ENCODE results near the gene ZC3H7B. TPM values are rescaled to one million over a fixed set of nuclear protein-coding genes. Genes with fewer than 3 reads are reported as not detected.

Gene ZC3H7B
- total RNA-seq, 4 donors from 2014 or later = 29.5 to 43.6 (median 35.7) TPM

DNA sequence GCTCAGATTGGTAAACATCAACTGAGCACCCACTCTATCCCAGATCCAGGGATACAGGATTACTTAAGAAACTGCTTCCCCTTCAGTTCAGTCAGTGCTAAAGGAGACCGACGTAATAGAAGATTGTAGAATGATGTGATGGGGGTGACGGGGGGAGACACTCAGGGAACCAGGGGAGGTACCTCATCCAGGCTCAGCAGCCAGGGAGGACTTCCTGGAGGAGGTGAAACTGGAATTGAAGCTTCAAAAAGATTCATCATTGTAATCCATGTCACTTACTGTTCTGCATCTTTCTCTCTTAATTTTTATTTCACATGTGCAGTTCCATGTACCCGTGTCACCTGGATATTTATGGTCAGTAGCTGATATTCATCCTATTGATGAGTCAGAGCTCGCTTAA lies 61.3 kb downstream of the ZC3H7B start:
- TF ChIP-seq POLR2A (IDR thresholded peaks at IDR 0.05) (no peak), EP300 (IDR thresholded peaks at IDR 0.05; ENCODE audit: low read depth) (no peak), POLR2AphosphoS5 (IDR thresholded peaks at IDR 0.05) (no peak)
- TF ChIP-seq, protein P1, sequence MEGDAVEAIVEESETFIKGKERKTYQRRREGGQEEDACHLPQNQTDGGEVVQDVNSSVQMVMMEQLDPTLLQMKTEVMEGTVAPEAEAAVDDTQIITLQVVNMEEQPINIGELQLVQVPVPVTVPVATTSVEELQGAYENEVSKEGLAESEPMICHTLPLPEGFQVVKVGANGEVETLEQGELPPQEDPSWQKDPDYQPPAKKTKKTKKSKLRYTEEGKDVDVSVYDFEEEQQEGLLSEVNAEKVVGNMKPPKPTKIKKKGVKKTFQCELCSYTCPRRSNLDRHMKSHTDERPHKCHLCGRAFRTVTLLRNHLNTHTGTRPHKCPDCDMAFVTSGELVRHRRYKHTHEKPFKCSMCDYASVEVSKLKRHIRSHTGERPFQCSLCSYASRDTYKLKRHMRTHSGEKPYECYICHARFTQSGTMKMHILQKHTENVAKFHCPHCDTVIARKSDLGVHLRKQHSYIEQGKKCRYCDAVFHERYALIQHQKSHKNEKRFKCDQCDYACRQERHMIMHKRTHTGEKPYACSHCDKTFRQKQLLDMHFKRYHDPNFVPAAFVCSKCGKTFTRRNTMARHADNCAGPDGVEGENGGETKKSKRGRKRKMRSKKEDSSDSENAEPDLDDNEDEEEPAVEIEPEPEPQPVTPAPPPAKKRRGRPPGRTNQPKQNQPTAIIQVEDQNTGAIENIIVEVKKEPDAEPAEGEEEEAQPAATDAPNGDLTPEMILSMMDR (IDR thresholded peaks at IDR 0.05) = no peak
- intact Hi-C loops (cut with DNase I; ENCODE audit: low total_unique reads) = no loop called here
- 69 to 80% methylated on average over 5 of the region's 5 CpGs for WGBS, 2 donors (ENCODE audit: low coverage in 1 of 2)
- peaks cover 6 to 20% (median 8%) of the 10 kb centered on the region in 4 donors for H3K4me1 ChIP-seq
- H3K36me3 ChIP-seq = peaks cover 0 to 5% (median 0%) of the 10 kb centered on the region in 4 donors
- H3K27me3 ChIP-seq = no peaks in the 10 kb centered on the region
- no peak for DNase-seq
- H3K27ac ChIP-seq = no peak overlapping the region
- no peak overlapping the region for H3K4me3 ChIP-seq
- in situ Hi-C loops (cut with MboI; ENCODE audit: low pct_ligation_motif_present in 1 of 4, low pct_unique_long_range_greater_than_20kb in 1 of 4, low sequenced_read_pairs in 3 of 4) = no loop called here
- no peaks in the 10 kb centered on the region for H3K9me3 ChIP-seq

DNA sequence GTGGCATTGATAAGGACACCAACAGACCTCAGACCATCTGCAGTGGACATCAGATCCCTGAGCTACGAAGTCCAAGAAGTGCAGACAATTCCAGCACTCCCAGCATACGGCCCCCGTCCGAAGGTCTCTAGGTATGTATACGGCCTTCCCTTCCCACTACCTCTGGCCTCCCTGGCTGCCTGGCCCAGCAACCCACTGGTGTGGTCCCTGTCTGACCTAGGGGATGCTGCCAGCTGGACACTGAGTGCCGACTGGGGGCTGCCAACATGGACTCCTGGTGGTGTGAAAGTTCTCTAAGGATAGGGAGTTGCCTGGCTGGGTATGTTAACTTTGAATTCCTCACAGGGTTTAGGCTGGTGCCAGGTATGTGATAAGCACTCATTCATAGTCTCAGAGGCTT lies 62.9 kb downstream of the ZC3H7B start:
- intact Hi-C loops (cut with DNase I; ENCODE audit: low total_unique reads) (no loop called here), in situ Hi-C loops (cut with MboI; ENCODE audit: low pct_ligation_motif_present in 1 of 4, low pct_unique_long_range_greater_than_20kb in 1 of 4, low sequenced_read_pairs in 3 of 4) (no loop called here)
- Histone ChIP-seq H3K36me3 (no peaks in the 10 kb centered on the region), H3K4me1 (peaks cover 6 to 34% (median 16%) of the 10 kb centered on the region in 4 donors), H3K9me3 (no peaks in the 10 kb centered on the region), H3K4me3 (no peak overlapping the region), H3K27me3 (no peaks in the 10 kb centered on the region), H3K27ac (no peak overlapping the region)
- DNase-seq = no peak
- 82% methylated on average over 6 of the region's 6 CpGs; no CpG with 5 or more reads in 1 of the 2 donors for WGBS, 2 donors (ENCODE audit: low coverage in 1 of 2)
- TF ChIP-seq EP300 (IDR thresholded peaks at IDR 0.05; ENCODE audit: low read depth) (no peak), POLR2A (IDR thresholded peaks at IDR 0.05) (no peak), POLR2AphosphoS5 (IDR thresholded peaks at IDR 0.05) (no peak)
- TF ChIP-seq, protein P1 (IDR thresholded peaks at IDR 0.05) = no peak

DNA sequence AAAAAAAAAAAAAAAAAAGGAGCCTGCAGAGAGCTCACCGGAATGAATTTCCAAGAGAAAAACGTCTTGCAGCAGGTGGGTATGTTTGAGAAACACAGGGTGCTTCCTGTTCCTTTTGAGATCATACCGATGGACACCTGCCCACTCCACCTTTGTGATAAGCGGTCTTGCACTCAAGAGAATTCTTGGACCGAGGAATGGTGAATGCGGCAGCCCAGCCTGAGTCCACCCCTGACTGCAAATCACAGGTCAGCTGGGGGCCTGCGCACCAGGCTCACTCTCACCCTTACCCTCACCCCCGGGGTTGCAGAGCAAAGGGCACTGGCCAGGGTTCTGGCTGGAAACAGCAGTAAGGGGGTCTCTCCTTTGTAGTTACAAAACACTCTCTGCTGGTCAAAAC lies 63.6 kb downstream of the ZC3H7B start:
- TF ChIP-seq EP300 (IDR thresholded peaks at IDR 0.05; ENCODE audit: low read depth) = no peak
- TF ChIP-seq POLR2A (IDR thresholded peaks at IDR 0.05) = no peak
- no peak for TF ChIP-seq POLR2AphosphoS5 (IDR thresholded peaks at IDR 0.05)
- TF ChIP-seq, protein P1 (IDR thresholded peaks at IDR 0.05) = no peak
- in situ Hi-C loops (cut with MboI; ENCODE audit: low pct_ligation_motif_present in 1 of 4, low pct_unique_long_range_greater_than_20kb in 1 of 4, low sequenced_read_pairs in 3 of 4) = no loop called here
- no peak for DNase-seq
- H3K4me3 ChIP-seq = no peak overlapping the region
- H3K27ac ChIP-seq = no peak overlapping the region
- 39 to 46% methylated on average over 4 to 8 of the region's 8 CpGs for WGBS, 2 donors (ENCODE audit: low coverage in 1 of 2)
- no peaks in the 10 kb centered on the region for H3K36me3 ChIP-seq
- H3K27me3 ChIP-seq = no peaks in the 10 kb centered on the region
- H3K4me1 ChIP-seq = peaks cover 6 to 34% (median 17%) of the 10 kb centered on the region in 4 donors
- no peaks in the 10 kb centered on the region for H3K9me3 ChIP-seq
- intact Hi-C loops (cut with DNase I; ENCODE audit: low total_unique reads) = no loop called here

DNA sequence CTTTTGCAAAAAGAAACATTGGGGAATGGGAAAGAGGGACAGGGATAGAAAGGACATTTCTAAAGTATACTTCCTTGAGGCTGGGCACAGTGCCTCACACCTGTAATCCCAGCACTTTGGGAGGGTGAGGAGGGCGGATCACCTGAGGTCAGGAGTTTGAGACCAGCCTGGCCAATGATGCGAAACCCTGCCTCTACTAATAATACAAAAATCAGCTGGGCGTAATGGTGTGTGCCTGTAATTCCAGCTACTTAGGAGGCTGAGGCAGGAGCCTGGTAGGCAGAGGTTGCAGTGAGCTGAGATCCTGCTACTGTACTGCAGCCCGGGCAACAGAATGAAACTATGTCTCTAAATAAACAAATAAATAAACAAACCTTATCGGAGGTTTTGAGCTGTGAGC lies 64.1 kb downstream of the ZC3H7B start:
- DNase-seq = no peak
- H3K4me1 ChIP-seq = peaks cover 6 to 34% (median 17%) of the 10 kb centered on the region in 4 donors
- H3K9me3 ChIP-seq = no peaks in the 10 kb centered on the region
- H3K27me3 ChIP-seq = no peaks in the 10 kb centered on the region
- H3K4me3 ChIP-seq = no peak overlapping the region
- no peaks in the 10 kb centered on the region for H3K36me3 ChIP-seq
- no peak overlapping the region for H3K27ac ChIP-seq
- WGBS, 2 donors (ENCODE audit: low coverage in 1 of 2) = 66% methylated on average over 5 of the region's 5 CpGs; no CpG with 5 or more reads in 1 of the 2 donors
- intact Hi-C loops (cut with DNase I; ENCODE audit: low total_unique reads) = no loop called here
- no peak for TF ChIP-seq POLR2AphosphoS5 (IDR thresholded peaks at IDR 0.05)
- TF ChIP-seq EP300 (IDR thresholded peaks at IDR 0.05; ENCODE audit: low read depth) = no peak
- TF ChIP-seq, protein P1 (IDR thresholded peaks at IDR 0.05) = no peak
- no peak for TF ChIP-seq POLR2A (IDR thresholded peaks at IDR 0.05)
- in situ Hi-C loops (cut with MboI; ENCODE audit: low pct_ligation_motif_present in 1 of 4, low pct_unique_long_range_greater_than_20kb in 1 of 4, low sequenced_read_pairs in 3 of 4) = no loop called here
